GM23338 (cell line): Measurements from ENCODE around the gene AGAP2. TPM values are rescaled to one million over a fixed set of nuclear protein-coding genes. Genes with fewer than 3 reads are reported as not detected.

Experiments used
- ATAC-seq: fragments of 200-7000 bp; cut with Tn5 transposase; 3 replicates; pipeline ENCODE4 v1.9.1; 2020
- DNase-seq: peaks from one replicate; pipeline ENCODE4 v3.0.0-alpha.2; 2015; ENCODE audit warnings: low spot score
- H2AFZ ChIP-seq: fragments of 200-600 bp; sonication (generic); 2 replicates; pipeline ENCODE4 v1.8.0; 2016; ENCODE audit warnings: antibody characterized with exemption, mild to moderate bottlenecking, moderate library complexity
- H3F3A ChIP-seq: fragments of 200-600 bp; sonication (generic); replicated peaks from 2 replicates; pipeline ENCODE4 v1.8.0; 2017; ENCODE audit warnings: antibody characterized with exemption, mixed run types, low read depth
- H3K27ac ChIP-seq: fragments of 200-600 bp; sonication (generic); 2 replicates; pipeline ENCODE4 v1.6.1; 2016; ENCODE audit warnings: low read depth
- H3K27me3 ChIP-seq: fragments of 200-600 bp; sonication (generic); 2 replicates; pipeline ENCODE4 v1.8.0; 2016; ENCODE audit warnings: mild to moderate bottlenecking, mixed run types, moderate library complexity; ENCODE audit not compliant: insufficient read depth
- H3K36me3 ChIP-seq: fragments of 200-600 bp; sonication (generic); 2 replicates; pipeline ENCODE4 v1.8.0; 2016; ENCODE audit warnings: mild to moderate bottlenecking; ENCODE audit not compliant: insufficient read depth
- H3K4me1 ChIP-seq: fragments of 200-600 bp; sonication (generic); 2 replicates; pipeline ENCODE4 v1.8.0; 2016; ENCODE audit warnings: mild to moderate bottlenecking, moderate library complexity; ENCODE audit not compliant: insufficient read depth
- H3K4me2 ChIP-seq: fragments of 200-600 bp; sonication (generic); 2 replicates; pipeline ENCODE4 v1.7.1; 2017; ENCODE audit warnings: mixed run types
- H3K4me3 ChIP-seq: fragments of 200-600 bp; sonication (generic); 2 replicates; pipeline ENCODE4 v1.6.1; 2016; ENCODE audit warnings: mixed run types
- H3K79me2 ChIP-seq: fragments of 200-600 bp; sonication (generic); replicated peaks from 2 replicates; pipeline ENCODE4 v1.8.0; 2017; ENCODE audit warnings: mild to moderate bottlenecking; ENCODE audit not compliant: insufficient read depth
- H3K9me2 ChIP-seq: fragments of 200-600 bp; sonication (generic); 2 replicates; pipeline ENCODE4 v1.8.0; 2017; ENCODE audit not compliant: insufficient read depth
- H4K20me1 ChIP-seq: fragments of 200-600 bp; sonication (generic); replicated peaks from 2 replicates; pipeline ENCODE4 v1.8.0; 2017; ENCODE audit warnings: mild to moderate bottlenecking; ENCODE audit not compliant: insufficient read depth
- H3K27ac Mint-ChIP-seq: 2 replicates; pipeline ENCODE4 v1.8.0; 2020; ENCODE audit warnings: inconsistent platforms, mild to moderate bottlenecking, moderate library complexity, mixed read lengths
- H3K27me3 Mint-ChIP-seq: 3 replicates; pipeline ENCODE4 v1.8.0; 2022; ENCODE audit warnings: low read depth, mild to moderate bottlenecking, moderate library complexity, mixed read lengths, inconsistent platforms; ENCODE audit not compliant: insufficient read depth, poor library complexity
- H3K36me3 Mint-ChIP-seq: 3 replicates; pipeline ENCODE4 v1.8.0; 2021; ENCODE audit warnings: low read depth, mild to moderate bottlenecking, inconsistent platforms, moderate library complexity, mixed read lengths
- H3K4me1 Mint-ChIP-seq: 3 replicates; pipeline ENCODE4 v1.8.0; 2020; ENCODE audit warnings: mild to moderate bottlenecking, inconsistent platforms, mixed read lengths
- H3K4me3 Mint-ChIP-seq: 3 replicates; pipeline ENCODE4 v1.8.0; 2021; ENCODE audit warnings: moderate library complexity, mild to moderate bottlenecking, inconsistent platforms, mixed read lengths
- H3K9me3 Mint-ChIP-seq: 3 replicates; pipeline ENCODE4 v1.8.0; 2020; ENCODE audit warnings: moderate library complexity, mild to moderate bottlenecking, inconsistent platforms, mixed read lengths
- CREB1 ChIP-seq: fragments of 250-450 bp; sonication (Bioruptor Pico); IDR thresholded peaks from 2 replicates; pipeline ENCODE4 v1.5.0; 2020; ENCODE audit warnings: low read depth, mild to moderate bottlenecking, moderate library complexity
- EZH2 ChIP-seq: fragments of 200-600 bp; sonication (generic); IDR thresholded peaks from one replicate; pipeline ENCODE4 v1.8.0; 2017; ENCODE audit warnings: antibody characterized with exemption, mild to moderate bottlenecking, low read depth; ENCODE audit not compliant: unreplicated experiment
- EZH2phosphoT487 ChIP-seq: fragments of 200-600 bp; sonication (generic); IDR thresholded peaks from one replicate; pipeline ENCODE4 v1.8.1; 2018; ENCODE audit warnings: antibody characterized with exemption; ENCODE audit not compliant: unreplicated experiment
- JUNB ChIP-seq: IDR thresholded peaks from one replicate; pipeline ENCODE4 v1.6.1; 2016; ENCODE audit warnings: antibody characterized with exemption; ENCODE audit not compliant: unreplicated experiment
- POLR2AphosphoS5 ChIP-seq: IDR thresholded peaks from 2 replicates; pipeline ENCODE4 v1.6.1; 2016; ENCODE audit warnings: antibody characterized with exemption, low read depth
- STAT1 ChIP-seq: IDR thresholded peaks from one replicate; pipeline ENCODE4 v1.6.1; 2016; ENCODE audit warnings: antibody characterized with exemption; ENCODE audit not compliant: unreplicated experiment
- ZNF114 ChIP-seq: fragments of 250-450 bp; sonication (Bioruptor Pico); IDR thresholded peaks from 2 replicates; pipeline ENCODE4 v1.5.0; 2020; ENCODE audit warnings: mild to moderate bottlenecking, moderate library complexity
- ZNF331 ChIP-seq: fragments of 250-450 bp; sonication (Bioruptor Pico); IDR thresholded peaks from 2 replicates; pipeline ENCODE4 v1.5.0; 2020; ENCODE audit warnings: low read depth, mild to moderate bottlenecking, moderate library complexity
- polyA plus RNA-seq: library from polyadenylated mRNA; unstranded; fragments of >200 nt; fragmentation: Nextera tagmentation; extraction: Ambion mirVana; gene quantifications from 2 replicates; pipeline ENCODE4 v1.2.1, GENCODE V29; 2016
- total RNA-seq: library from RNA; depleted of rRNA; stranded (reverse); fragments of >200 nt; shearing (Covaris generic); gene quantifications from 2 replicates; pipeline ENCODE4 v1.2.3, GENCODE V29; 2014
- TF ChIP-seq, protein P1 (sequence below): IDR thresholded peaks from one replicate; pipeline ENCODE4 v1.6.1; 2018; ENCODE audit warnings: antibody characterized with exemption; ENCODE audit not compliant: unreplicated experiment
- TF ChIP-seq, protein P2 (sequence below): IDR thresholded peaks from 2 replicates; pipeline ENCODE4 v1.6.1; 2016; ENCODE audit warnings: antibody characterized with exemption
- TF ChIP-seq, protein P3 (sequence below), 2 experiments: fragments of 200-600 bp in 1 of 2; sonication (generic) in 1 of 2; conservative IDR thresholded peaks; 2 replicates each; pipeline versions ENCODE4 v1.5.1 to v1.6.1; 2016 to 2017; ENCODE audit warnings: antibody characterized with exemption in 2 of 2, low read depth in 2 of 2, mild to moderate bottlenecking in 2 of 2, moderate library complexity in 1 of 2

The AGAP2 gene
- total and polyA plus RNA-seq, 2 experiments from 2014 or later = 0.36 to 1.3 TPM

DNA sequence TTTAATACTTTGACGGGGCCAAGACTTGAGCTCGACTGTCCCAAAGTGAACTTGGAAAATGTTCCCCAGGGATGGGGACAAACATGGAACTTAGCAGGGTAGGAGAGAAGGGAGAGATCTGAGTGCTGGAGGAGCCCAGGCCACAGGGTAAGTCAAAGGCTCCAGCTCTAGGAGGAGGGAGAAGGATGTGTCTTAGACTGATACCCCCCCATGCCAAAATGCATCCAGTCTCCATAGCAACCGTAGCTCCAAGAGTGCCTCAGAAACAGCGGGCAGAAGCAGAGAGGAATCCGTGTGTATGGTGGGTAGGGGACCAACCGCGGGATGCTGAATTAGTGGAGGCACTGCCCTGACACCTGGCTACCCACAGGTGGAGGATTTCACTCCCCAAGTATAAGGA lies 845 bp upstream of the AGAP2 start:
- Histone ChIP-seq H3F3A (peaks cover 10% of the 10 kb centered on the region), H3K79me2 (no peaks in the 10 kb centered on the region), H3K4me1 (peaks cover 19% of the 10 kb centered on the region), H3K4me2 (peak overlapping the region; percentile 91), H3K27me3 (peaks cover 96% of the 10 kb centered on the region), H4K20me1 (no peaks in the 10 kb centered on the region), H3K36me3 (no peaks in the 10 kb centered on the region), H3K27ac (no peak overlapping the region), H3K4me3 (peak overlapping the region; percentile 62), H3K9me2 (no peaks in the 10 kb centered on the region), H2AFZ (no peak overlapping the region; the same call in 1 of the 2 replicates)
- no peak for ATAC-seq
- peaks cover 2% of the 10 kb centered on the region for H3K9me3 Mint-ChIP-seq
- no peak overlapping the region for H3K27ac Mint-ChIP-seq
- peak overlapping the region; percentile 67 for H3K4me3 Mint-ChIP-seq
- H3K4me1 Mint-ChIP-seq = peaks cover 40% of the 10 kb centered on the region
- no peak for DNase-seq
- TF ChIP-seq ZNF331 (CRISPR knock-in tag) (no peak), JUNB (no peak), CREB1 (CRISPR knock-in tag) (no peak), POLR2AphosphoS5 (no peak), ZNF114 (CRISPR knock-in tag) (no peak)
- TF ChIP-seq, protein P1, sequence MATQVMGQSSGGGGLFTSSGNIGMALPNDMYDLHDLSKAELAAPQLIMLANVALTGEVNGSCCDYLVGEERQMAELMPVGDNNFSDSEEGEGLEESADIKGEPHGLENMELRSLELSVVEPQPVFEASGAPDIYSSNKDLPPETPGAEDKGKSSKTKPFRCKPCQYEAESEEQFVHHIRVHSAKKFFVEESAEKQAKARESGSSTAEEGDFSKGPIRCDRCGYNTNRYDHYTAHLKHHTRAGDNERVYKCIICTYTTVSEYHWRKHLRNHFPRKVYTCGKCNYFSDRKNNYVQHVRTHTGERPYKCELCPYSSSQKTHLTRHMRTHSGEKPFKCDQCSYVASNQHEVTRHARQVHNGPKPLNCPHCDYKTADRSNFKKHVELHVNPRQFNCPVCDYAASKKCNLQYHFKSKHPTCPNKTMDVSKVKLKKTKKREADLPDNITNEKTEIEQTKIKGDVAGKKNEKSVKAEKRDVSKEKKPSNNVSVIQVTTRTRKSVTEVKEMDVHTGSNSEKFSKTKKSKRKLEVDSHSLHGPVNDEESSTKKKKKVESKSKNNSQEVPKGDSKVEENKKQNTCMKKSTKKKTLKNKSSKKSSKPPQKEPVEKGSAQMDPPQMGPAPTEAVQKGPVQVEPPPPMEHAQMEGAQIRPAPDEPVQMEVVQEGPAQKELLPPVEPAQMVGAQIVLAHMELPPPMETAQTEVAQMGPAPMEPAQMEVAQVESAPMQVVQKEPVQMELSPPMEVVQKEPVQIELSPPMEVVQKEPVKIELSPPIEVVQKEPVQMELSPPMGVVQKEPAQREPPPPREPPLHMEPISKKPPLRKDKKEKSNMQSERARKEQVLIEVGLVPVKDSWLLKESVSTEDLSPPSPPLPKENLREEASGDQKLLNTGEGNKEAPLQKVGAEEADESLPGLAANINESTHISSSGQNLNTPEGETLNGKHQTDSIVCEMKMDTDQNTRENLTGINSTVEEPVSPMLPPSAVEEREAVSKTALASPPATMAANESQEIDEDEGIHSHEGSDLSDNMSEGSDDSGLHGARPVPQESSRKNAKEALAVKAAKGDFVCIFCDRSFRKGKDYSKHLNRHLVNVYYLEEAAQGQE = no peak
- TF ChIP-seq, protein P2, sequence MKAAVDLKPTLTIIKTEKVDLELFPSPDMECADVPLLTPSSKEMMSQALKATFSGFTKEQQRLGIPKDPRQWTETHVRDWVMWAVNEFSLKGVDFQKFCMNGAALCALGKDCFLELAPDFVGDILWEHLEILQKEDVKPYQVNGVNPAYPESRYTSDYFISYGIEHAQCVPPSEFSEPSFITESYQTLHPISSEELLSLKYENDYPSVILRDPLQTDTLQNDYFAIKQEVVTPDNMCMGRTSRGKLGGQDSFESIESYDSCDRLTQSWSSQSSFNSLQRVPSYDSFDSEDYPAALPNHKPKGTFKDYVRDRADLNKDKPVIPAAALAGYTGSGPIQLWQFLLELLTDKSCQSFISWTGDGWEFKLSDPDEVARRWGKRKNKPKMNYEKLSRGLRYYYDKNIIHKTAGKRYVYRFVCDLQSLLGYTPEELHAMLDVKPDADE = no peak
- H3K36me3 Mint-ChIP-seq = no peaks in the 10 kb centered on the region; the same call in 2 of the 3 replicates
- peaks cover 74% of the 10 kb centered on the region for H3K27me3 Mint-ChIP-seq

DNA sequence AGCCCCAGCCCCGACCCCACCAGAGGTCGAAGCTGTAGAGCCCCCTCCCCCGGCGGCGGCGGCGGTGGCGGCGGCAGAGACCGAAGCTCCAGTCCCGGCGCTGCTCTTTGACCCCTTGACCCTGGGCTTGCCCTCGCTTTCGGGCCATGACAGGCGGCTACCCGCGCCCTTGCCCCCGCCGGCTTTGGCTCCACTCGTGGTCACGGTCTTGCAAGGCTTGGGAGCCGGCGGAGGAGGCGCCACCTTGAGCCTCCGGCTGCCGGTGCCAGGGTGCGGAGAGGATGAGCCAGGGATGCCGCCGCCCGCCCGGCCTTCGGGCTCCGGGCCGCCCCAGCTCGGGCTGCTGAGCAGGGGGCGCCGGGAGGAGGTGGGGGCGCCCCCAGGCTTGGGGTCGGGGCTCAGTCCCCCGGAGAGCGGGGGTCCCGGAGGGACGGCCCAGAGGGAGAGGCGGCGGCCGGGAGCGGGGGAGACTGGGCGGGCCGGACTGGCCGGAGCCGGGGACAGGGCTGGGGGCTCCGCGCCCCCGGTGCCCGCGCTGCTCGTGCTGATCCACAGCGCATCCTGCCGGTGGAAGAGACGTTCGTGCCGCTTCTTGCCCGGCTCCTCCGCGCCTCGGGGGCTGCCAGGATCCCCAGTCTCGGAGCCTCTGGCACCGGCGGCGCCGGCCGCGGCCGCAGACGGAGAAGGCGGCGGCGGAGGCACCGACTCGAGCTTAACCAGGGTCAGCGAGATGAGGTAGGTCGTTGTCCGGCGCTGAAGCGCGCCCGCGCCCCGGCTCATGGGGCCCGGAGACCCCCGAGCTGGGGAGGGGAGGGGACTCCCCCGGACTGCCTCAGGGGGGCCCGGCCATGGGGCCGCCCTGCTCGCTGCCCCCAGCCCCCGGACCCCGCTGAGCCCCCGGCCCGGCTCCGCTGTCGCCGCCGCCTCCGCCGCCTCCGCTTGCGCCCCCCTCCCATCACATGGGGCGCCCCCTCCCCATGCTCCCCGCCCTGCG lies 778 bp downstream of the AGAP2 start:
- no peaks in the 10 kb centered on the region for H3K79me2 ChIP-seq
- peaks cover 2% of the 10 kb centered on the region for H3K9me3 Mint-ChIP-seq
- peaks cover 19% of the 10 kb centered on the region for H3K4me1 ChIP-seq
- H3K4me1 Mint-ChIP-seq = peaks cover 37% of the 10 kb centered on the region
- H3K4me3 ChIP-seq = peak overlapping the region; percentile 62
- ATAC-seq (peak; percentile 12), DNase-seq (peak; percentile 58)
- H3K4me2 ChIP-seq = peak overlapping the region; percentile 91
- H3K27ac Mint-ChIP-seq = no peak overlapping the region
- H3K9me2 ChIP-seq = no peaks in the 10 kb centered on the region
- no peaks in the 10 kb centered on the region; the same call in 2 of the 3 replicates for H3K36me3 Mint-ChIP-seq
- peaks cover 99% of the 10 kb centered on the region for H3K27me3 ChIP-seq
- no peaks in the 10 kb centered on the region for H3K36me3 ChIP-seq
- no peak overlapping the region for H2AFZ ChIP-seq
- H3K27me3 Mint-ChIP-seq = peaks cover 88% of the 10 kb centered on the region
- peak overlapping the region; percentile 79; the same call in 2 of the 3 replicates for H3K4me3 Mint-ChIP-seq
- no peaks in the 10 kb centered on the region for H4K20me1 ChIP-seq
- H3K27ac ChIP-seq = no peak overlapping the region
- H3F3A ChIP-seq = peaks cover 10% of the 10 kb centered on the region
- no peak for TF ChIP-seq CREB1 (CRISPR knock-in tag)
- TF ChIP-seq EZH2phosphoT487 = peak; percentile 72
- peak; percentile 94 for TF ChIP-seq EZH2
- no peak for TF ChIP-seq STAT1
- TF ChIP-seq POLR2AphosphoS5 = no peak
- TF ChIP-seq JUNB = no peak
- TF ChIP-seq, protein P3, sequence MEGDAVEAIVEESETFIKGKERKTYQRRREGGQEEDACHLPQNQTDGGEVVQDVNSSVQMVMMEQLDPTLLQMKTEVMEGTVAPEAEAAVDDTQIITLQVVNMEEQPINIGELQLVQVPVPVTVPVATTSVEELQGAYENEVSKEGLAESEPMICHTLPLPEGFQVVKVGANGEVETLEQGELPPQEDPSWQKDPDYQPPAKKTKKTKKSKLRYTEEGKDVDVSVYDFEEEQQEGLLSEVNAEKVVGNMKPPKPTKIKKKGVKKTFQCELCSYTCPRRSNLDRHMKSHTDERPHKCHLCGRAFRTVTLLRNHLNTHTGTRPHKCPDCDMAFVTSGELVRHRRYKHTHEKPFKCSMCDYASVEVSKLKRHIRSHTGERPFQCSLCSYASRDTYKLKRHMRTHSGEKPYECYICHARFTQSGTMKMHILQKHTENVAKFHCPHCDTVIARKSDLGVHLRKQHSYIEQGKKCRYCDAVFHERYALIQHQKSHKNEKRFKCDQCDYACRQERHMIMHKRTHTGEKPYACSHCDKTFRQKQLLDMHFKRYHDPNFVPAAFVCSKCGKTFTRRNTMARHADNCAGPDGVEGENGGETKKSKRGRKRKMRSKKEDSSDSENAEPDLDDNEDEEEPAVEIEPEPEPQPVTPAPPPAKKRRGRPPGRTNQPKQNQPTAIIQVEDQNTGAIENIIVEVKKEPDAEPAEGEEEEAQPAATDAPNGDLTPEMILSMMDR (conservative IDR thresholded peaks at IDR 0.05; ENCODE audit: low read depth in 2 of 2) = peak; percentile 8 to 53; a peak in 2 of 4 replicates
- TF ChIP-seq, protein P1 = no peak
